ENCODE data around the gene MBD5. TPM values are rescaled to one million over a fixed set of nuclear protein-coding genes. Genes with fewer than 3 reads are reported as not detected.

The MBD5 gene
- total and polyA plus RNA-seq, 3 donors from 2014 or later: 29.0 to 60.3 (median 55.4) TPM

- Histone ChIP-seq H3K36me3 (ENCODE audit: low read depth, missing control alignments) (no peaks in the 10 kb centered on the region), H3K27ac (no peak overlapping the region), H3K27me3 (no peaks in the 10 kb centered on the region), H3K4me3 (peak overlapping the region; percentile 8 to 10), H3K4me1 (no peaks in the 10 kb centered on the region), H3K9me3 (no peaks in the 10 kb centered on the region)
- TF ChIP-seq, protein P1, sequence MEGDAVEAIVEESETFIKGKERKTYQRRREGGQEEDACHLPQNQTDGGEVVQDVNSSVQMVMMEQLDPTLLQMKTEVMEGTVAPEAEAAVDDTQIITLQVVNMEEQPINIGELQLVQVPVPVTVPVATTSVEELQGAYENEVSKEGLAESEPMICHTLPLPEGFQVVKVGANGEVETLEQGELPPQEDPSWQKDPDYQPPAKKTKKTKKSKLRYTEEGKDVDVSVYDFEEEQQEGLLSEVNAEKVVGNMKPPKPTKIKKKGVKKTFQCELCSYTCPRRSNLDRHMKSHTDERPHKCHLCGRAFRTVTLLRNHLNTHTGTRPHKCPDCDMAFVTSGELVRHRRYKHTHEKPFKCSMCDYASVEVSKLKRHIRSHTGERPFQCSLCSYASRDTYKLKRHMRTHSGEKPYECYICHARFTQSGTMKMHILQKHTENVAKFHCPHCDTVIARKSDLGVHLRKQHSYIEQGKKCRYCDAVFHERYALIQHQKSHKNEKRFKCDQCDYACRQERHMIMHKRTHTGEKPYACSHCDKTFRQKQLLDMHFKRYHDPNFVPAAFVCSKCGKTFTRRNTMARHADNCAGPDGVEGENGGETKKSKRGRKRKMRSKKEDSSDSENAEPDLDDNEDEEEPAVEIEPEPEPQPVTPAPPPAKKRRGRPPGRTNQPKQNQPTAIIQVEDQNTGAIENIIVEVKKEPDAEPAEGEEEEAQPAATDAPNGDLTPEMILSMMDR (IDR thresholded peaks at IDR 0.05): no peak
- TF ChIP-seq POLR2A (IDR thresholded peaks at IDR 0.05): no peak
- DNase-seq: no peak
- 61 to 79% methylated on average over 3 of the region's 3 CpGs for WGBS, 2 donors
- intact Hi-C loops (cut with DNase I; ENCODE audit: low total_unique reads): no loop called here
These were observed 488.0 kb downstream of the MBD5 start for GRCh38 chr2:148508878-148509287.

- 5 to 11% methylated on average over 14 of the region's 14 CpGs for WGBS, 2 donors
- H3K4me3 ChIP-seq: peak overlapping the region; percentile 8 to 10
- no peaks in the 10 kb centered on the region for H3K4me1 ChIP-seq
- no peaks in the 10 kb centered on the region for H3K9me3 ChIP-seq
- peak; percentile 91 for DNase-seq
- intact Hi-C loops (cut with DNase I; ENCODE audit: low total_unique reads): no loop called here
- no peak for TF ChIP-seq POLR2A (IDR thresholded peaks at IDR 0.05)
- TF ChIP-seq, protein P1 (IDR thresholded peaks at IDR 0.05): peak; percentile 53 to 75 (median 58)
- no peak overlapping the region for H3K27ac ChIP-seq
- H3K27me3 ChIP-seq: no peaks in the 10 kb centered on the region
- no peaks in the 10 kb centered on the region for H3K36me3 ChIP-seq (ENCODE audit: low read depth, missing control alignments)
These were observed 488.5 kb downstream of the MBD5 start for GRCh38 chr2:148509288-148509902.

- no peaks in the 10 kb centered on the region for H3K27me3 ChIP-seq
- intact Hi-C loops (cut with DNase I; ENCODE audit: low total_unique reads): no loop called here
- no peaks in the 10 kb centered on the region for H3K9me3 ChIP-seq
- DNase-seq: no peak
- H3K4me1 ChIP-seq: no peaks in the 10 kb centered on the region
- TF ChIP-seq, protein P1 (IDR thresholded peaks at IDR 0.05): no peak
- TF ChIP-seq POLR2A (IDR thresholded peaks at IDR 0.05): no peak
- WGBS, 2 donors: 92 to 95% methylated on average over 3 of the region's 3 CpGs
- no peaks in the 10 kb centered on the region for H3K36me3 ChIP-seq (ENCODE audit: low read depth, missing control alignments)
- H3K4me3 ChIP-seq: no peak overlapping the region
- H3K27ac ChIP-seq: no peak overlapping the region
These were observed 491.0 kb downstream of the MBD5 start for GRCh38 chr2:148511883-148512282.

GRCh38 chr2:148512501-148512900 is 491.6 kb downstream of the MBD5 start:
- Histone ChIP-seq H3K4me1 (no peaks in the 10 kb centered on the region), H3K36me3 (ENCODE audit: low read depth, missing control alignments) (no peaks in the 10 kb centered on the region), H3K9me3 (no peaks in the 10 kb centered on the region), H3K27ac (no peak overlapping the region), H3K27me3 (no peaks in the 10 kb centered on the region), H3K4me3 (no peak overlapping the region)
- WGBS, 2 donors: 73 to 81% methylated on average over 1 of the region's 1 CpG
- TF ChIP-seq, protein P1 (IDR thresholded peaks at IDR 0.05): no peak
- no peak for TF ChIP-seq POLR2A (IDR thresholded peaks at IDR 0.05)
- no peak for DNase-seq
- intact Hi-C loops (cut with DNase I; ENCODE audit: low total_unique reads): no loop called here

DNA sequence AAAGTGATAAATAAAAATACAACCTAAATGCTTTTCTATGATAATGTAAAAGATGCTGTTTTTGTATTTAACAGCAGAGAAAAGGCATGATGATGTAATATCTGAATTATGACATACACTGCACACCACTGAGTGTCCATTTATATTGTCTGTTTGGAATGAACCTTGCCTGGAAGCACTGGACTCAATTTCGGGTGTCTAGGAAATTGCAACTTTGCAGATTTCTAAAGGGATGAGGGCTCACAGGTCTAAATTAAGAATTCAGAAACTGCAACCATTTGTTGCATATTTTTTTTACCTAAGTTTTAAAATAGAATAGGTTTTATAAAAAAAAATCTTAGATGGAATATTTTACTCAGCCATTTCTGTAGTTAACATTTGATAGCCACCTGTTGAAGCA is 492.5 kb downstream of the MBD5 start:
- Histone ChIP-seq H3K4me3 (no peak overlapping the region), H3K9me3 (no peaks in the 10 kb centered on the region), H3K4me1 (no peaks in the 10 kb centered on the region), H3K36me3 (ENCODE audit: low read depth, missing control alignments) (no peaks in the 10 kb centered on the region), H3K27ac (no peak overlapping the region), H3K27me3 (no peaks in the 10 kb centered on the region)
- 91 to 94% methylated on average over 1 of the region's 1 CpG for WGBS, 2 donors
- TF ChIP-seq, protein P1 (IDR thresholded peaks at IDR 0.05): no peak
- TF ChIP-seq POLR2A (IDR thresholded peaks at IDR 0.05): no peak
- intact Hi-C loops (cut with DNase I; ENCODE audit: low total_unique reads): no loop called here
- no peak for DNase-seq
